ENCODE results near the gene KCNH3. TPM values are rescaled to one million over a fixed set of nuclear protein-coding genes. Genes with fewer than 3 reads are reported as not detected.

The KCNH3 gene
- total and polyA plus RNA-seq, 2 experiments from 2014 or later = 0.21 to 0.52 TPM

DNA sequence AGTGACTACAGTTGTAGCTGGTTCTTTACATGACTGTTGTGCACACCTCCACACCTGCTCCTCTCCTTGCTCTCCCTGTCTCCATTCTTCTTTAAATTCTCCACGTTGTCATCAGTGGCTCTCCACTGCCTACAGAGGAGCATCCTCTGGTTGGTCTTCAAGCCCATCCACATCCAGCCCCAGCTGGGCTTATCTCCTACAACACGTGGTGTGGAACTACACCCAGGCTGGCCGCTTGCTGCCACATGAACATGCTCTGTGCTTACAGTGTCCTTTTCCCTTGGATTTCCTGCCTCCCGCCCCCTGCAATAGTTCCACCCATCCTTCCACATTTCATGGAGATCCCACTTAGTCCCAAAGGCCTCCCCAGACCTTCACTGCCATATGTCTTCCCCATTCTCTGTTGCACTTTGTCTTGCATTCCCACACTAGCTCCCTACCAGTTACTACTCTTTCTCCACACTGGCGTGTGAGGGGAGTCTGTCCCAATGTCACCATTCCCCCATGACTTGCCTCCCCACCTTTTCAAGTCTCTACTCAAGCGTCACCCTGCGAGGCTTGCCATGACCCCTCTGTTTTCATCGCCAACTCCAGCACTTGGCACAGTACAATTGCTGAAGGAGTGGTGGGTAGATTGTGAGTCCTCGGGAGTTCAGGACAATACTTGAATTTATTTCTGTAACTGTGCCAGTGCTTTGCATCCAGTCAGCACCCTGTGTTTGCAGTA, 38.9 kb downstream of the KCNH3 start:
- Mint-ChIP-seq H3K27me3 (ENCODE audit: insufficient read depth, low read depth, poor library complexity) (peaks cover 7% of the 10 kb centered on the region), H3K36me3 (ENCODE audit: low read depth) (peaks cover 8% of the 10 kb centered on the region; the same call in 1 of the 3 replicates), H3K4me3 (no peak overlapping the region), H3K27ac (no peak overlapping the region), H3K9me3 (no peaks in the 10 kb centered on the region), H3K4me1 (peaks cover 9% of the 10 kb centered on the region)
- Histone ChIP-seq H3K4me2 (no peak overlapping the region), H4K20me1 (replicated peaks; ENCODE audit: insufficient read depth) (0 out of 2 replicates have a peak, but pooled peaks cover 2% of the 10 kb centered on the region), H3K36me3 (ENCODE audit: insufficient read depth) (peaks cover 5% of the 10 kb centered on the region; the same call in 1 of the 2 replicates), H3F3A (replicated peaks; ENCODE audit: low read depth) (no peaks in the 10 kb centered on the region), H3K9me2 (ENCODE audit: insufficient read depth) (no peaks in the 10 kb centered on the region), H3K79me2 (replicated peaks; ENCODE audit: insufficient read depth) (0 out of 2 replicates have a peak, but pooled peaks cover 15% of the 10 kb centered on the region), H3K4me3 (no peak overlapping the region), H3K27ac (ENCODE audit: low read depth) (no peak overlapping the region), H2AFZ (no peak overlapping the region), H3K27me3 (ENCODE audit: insufficient read depth) (no peaks in the 10 kb centered on the region), H3K4me1 (ENCODE audit: insufficient read depth) (no peaks in the 10 kb centered on the region)
- ATAC-seq (no peak), DNase-seq (ENCODE audit: low spot score) (no peak)
- TF ChIP-seq CREB1 (CRISPR knock-in tag; IDR thresholded peaks at IDR 0.05; ENCODE audit: low read depth) = no peak
- TF ChIP-seq EZH2phosphoT487 (IDR thresholded peaks at IDR 0.05; ENCODE audit: unreplicated experiment) = no peak
- TF ChIP-seq POLR2AphosphoS5 (IDR thresholded peaks at IDR 0.05; ENCODE audit: low read depth) = no peak
- TF ChIP-seq, protein P1, sequence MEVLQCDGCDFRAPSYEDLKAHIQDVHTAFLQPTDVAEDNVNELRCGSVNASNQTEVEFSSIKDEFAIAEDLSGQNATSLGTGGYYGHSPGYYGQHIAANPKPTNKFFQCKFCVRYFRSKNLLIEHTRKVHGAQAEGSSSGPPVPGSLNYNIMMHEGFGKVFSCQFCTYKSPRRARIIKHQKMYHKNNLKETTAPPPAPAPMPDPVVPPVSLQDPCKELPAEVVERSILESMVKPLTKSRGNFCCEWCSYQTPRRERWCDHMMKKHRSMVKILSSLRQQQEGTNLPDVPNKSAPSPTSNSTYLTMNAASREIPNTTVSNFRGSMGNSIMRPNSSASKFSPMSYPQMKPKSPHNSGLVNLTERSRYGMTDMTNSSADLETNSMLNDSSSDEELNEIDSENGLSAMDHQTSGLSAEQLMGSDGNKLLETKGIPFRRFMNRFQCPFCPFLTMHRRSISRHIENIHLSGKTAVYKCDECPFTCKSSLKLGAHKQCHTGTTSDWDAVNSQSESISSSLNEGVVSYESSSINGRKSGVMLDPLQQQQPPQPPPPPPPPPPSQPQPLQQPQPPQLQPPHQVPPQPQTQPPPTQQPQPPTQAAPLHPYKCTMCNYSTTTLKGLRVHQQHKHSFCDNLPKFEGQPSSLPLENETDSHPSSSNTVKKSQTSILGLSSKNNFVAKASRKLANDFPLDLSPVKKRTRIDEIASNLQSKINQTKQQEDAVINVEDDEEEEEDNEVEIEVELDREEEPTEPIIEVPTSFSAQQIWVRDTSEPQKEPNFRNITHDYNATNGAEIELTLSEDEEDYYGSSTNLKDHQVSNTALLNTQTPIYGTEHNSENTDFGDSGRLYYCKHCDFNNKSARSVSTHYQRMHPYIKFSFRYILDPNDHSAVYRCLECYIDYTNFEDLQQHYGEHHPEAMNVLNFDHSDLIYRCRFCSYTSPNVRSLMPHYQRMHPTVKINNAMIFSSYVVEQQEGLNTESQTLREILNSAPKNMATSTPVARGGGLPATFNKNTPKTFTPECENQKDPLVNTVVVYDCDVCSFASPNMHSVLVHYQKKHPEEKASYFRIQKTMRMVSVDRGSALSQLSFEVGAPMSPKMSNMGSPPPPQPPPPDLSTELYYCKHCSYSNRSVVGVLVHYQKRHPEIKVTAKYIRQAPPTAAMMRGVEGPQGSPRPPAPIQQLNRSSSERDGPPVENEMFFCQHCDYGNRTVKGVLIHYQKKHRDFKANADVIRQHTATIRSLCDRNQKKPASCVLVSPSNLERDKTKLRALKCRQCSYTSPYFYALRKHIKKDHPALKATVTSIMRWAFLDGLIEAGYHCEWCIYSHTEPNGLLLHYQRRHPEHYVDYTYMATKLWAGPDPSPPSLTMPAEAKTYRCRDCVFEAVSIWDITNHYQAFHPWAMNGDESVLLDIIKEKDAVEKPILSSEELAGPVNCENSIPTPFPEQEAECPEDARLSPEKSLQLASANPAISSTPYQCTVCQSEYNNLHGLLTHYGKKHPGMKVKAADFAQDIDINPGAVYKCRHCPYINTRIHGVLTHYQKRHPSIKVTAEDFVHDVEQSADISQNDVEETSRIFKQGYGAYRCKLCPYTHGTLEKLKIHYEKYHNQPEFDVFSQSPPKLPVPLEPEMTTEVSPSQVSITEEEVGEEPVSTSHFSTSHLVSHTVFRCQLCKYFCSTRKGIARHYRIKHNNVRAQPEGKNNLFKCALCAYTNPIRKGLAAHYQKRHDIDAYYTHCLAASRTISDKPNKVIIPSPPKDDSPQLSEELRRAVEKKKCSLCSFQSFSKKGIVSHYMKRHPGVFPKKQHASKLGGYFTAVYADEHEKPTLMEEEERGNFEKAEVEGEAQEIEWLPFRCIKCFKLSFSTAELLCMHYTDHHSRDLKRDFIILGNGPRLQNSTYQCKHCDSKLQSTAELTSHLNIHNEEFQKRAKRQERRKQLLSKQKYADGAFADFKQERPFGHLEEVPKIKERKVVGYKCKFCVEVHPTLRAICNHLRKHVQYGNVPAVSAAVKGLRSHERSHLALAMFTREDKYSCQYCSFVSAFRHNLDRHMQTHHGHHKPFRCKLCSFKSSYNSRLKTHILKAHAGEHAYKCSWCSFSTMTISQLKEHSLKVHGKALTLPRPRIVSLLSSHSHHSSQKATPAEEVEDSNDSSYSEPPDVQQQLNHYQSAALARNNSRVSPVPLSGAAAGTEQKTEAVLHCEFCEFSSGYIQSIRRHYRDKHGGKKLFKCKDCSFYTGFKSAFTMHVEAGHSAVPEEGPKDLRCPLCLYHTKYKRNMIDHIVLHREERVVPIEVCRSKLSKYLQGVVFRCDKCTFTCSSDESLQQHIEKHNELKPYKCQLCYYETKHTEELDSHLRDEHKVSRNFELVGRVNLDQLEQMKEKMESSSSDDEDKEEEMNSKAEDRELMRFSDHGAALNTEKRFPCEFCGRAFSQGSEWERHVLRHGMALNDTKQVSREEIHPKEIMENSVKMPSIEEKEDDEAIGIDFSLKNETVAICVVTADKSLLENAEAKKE (CRISPR knock-in tag; IDR thresholded peaks at IDR 0.05) = no peak
- TF ChIP-seq, protein P2, sequence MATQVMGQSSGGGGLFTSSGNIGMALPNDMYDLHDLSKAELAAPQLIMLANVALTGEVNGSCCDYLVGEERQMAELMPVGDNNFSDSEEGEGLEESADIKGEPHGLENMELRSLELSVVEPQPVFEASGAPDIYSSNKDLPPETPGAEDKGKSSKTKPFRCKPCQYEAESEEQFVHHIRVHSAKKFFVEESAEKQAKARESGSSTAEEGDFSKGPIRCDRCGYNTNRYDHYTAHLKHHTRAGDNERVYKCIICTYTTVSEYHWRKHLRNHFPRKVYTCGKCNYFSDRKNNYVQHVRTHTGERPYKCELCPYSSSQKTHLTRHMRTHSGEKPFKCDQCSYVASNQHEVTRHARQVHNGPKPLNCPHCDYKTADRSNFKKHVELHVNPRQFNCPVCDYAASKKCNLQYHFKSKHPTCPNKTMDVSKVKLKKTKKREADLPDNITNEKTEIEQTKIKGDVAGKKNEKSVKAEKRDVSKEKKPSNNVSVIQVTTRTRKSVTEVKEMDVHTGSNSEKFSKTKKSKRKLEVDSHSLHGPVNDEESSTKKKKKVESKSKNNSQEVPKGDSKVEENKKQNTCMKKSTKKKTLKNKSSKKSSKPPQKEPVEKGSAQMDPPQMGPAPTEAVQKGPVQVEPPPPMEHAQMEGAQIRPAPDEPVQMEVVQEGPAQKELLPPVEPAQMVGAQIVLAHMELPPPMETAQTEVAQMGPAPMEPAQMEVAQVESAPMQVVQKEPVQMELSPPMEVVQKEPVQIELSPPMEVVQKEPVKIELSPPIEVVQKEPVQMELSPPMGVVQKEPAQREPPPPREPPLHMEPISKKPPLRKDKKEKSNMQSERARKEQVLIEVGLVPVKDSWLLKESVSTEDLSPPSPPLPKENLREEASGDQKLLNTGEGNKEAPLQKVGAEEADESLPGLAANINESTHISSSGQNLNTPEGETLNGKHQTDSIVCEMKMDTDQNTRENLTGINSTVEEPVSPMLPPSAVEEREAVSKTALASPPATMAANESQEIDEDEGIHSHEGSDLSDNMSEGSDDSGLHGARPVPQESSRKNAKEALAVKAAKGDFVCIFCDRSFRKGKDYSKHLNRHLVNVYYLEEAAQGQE (IDR thresholded peaks at IDR 0.05; ENCODE audit: unreplicated experiment) = no peak
- TF ChIP-seq NANOG (IDR thresholded peaks at IDR 0.05; ENCODE audit: borderline replicate concordance) = no peak
- no peak for TF ChIP-seq STAT1 (IDR thresholded peaks at IDR 0.05; ENCODE audit: unreplicated experiment)
- TF ChIP-seq, protein P3, sequence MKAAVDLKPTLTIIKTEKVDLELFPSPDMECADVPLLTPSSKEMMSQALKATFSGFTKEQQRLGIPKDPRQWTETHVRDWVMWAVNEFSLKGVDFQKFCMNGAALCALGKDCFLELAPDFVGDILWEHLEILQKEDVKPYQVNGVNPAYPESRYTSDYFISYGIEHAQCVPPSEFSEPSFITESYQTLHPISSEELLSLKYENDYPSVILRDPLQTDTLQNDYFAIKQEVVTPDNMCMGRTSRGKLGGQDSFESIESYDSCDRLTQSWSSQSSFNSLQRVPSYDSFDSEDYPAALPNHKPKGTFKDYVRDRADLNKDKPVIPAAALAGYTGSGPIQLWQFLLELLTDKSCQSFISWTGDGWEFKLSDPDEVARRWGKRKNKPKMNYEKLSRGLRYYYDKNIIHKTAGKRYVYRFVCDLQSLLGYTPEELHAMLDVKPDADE (IDR thresholded peaks at IDR 0.05) = no peak
- no peak for TF ChIP-seq JUNB (IDR thresholded peaks at IDR 0.05; ENCODE audit: unreplicated experiment)
- TF ChIP-seq EZH2 (IDR thresholded peaks at IDR 0.05; ENCODE audit: low read depth, unreplicated experiment) = no peak
- TF ChIP-seq ZNF331 (CRISPR knock-in tag; IDR thresholded peaks at IDR 0.05; ENCODE audit: low read depth) = no peak

Data from GM23338 (cell line).